NCI-H345 (cell line): ENCODE results near the gene DNAI2.
A peak's percentile ranks its signal among the peaks of the same experiment; 100 is the strongest.

Source experiments
- DNase-seq: peaks from one replicate; lab custom pipeline; 2025; lab: John Stamatoyannopoulos, UW

The DNAI2 gene

DNA sequence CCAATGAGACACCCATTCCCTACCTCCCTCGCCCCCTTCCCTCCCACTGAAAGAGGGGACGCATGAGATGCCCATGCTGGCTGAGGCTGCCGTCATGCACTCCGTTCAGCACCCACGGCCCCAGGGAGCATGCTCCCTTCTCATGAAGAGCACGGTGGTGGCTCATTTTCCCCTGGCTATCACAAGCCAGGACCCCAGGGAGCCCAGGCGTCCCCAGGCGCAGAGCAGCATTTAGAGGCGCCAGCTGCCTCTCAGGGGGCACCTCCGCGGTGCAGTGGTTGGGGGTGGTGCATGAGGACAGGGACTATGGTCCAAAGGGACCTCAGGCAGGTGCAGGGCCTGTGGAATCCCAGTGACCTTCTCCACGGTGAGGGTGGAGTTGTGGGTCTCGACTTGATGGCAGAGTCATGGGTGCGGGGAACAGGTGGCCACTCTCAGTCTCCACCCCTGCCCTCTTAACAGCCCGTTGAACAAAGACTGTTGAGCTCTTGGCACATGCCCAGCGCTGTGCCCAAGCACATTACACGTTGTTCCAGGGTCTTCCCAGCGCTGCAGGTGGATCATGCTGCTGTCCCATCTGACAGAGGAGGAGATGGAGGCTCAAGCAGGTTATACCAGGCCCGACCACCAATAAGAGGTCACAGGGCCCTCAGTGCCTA lies 65.6 kb downstream of the DNAI2 start:
- DNase-seq = peak; percentile 98

DNA sequence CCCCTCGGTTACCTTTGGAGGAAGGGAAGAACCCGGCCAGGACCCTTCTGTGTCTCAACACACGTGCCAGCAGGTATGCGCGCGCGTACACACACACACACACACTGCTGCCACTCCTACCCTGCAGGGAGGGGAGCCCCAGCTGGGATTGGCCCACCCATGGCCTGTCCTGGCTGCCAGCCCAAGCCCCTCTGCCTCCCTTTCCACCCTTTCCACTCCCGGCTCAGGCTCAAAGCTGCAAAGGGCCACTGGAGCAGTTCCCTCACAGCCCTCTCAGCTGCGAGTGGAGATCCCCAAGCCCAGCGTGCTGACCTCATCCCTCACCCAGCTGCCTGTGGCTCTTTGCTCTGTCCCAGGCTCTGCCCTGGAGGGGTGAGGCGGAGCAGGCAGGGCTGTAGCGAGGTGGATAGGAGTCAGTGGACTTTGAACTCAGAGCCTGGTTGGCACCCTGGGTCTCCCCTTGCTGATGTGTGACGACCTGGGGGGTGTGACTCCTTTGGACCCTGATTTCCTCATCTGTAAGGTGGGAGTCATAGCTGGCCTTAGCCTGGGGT lies 66.5 kb downstream of the DNAI2 start:
- peak; percentile 75 for DNase-seq

DNA sequence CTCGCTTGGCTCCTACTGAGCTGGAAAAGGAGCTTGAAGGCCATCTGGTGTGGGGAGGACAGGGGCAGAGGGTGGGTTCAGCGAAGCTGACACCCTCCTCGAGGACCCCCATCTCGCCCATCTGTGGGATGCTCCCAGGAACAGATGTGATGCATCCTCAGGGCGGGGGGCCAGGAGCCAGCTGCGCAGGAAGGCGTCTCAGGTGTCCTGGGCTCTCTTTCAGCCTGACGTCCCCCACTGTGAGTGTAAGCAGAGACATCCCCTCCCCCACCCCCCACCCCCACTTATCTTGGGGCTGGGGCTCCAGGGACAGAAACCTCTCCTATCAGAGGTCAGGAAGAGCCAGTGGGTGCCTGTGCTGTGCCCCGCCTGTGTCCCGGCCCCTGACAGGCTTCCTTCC lies 68.2 kb downstream of the DNAI2 start:
- DNase-seq = peak; percentile 49

DNA sequence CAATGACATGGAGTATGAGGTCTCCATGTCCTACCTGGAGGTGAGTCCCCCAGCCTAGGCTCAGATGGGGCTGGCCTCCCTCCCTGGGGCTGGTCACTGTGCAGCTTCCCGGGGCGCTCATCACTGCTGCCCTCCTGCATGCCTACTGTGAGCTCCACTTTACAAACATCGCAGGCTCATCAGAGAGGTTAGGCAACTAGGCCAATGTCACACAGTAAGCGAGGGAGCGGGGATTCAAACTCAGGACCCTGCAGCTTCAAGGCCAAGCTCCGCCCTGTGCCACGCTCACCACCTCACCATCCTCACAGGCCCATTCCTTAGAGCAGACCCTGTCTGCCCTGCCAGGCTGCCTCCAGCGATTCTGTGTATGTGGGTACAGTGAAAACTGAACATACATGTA lies 69.1 kb downstream of the DNAI2 start:
- no peak for DNase-seq

DNA sequence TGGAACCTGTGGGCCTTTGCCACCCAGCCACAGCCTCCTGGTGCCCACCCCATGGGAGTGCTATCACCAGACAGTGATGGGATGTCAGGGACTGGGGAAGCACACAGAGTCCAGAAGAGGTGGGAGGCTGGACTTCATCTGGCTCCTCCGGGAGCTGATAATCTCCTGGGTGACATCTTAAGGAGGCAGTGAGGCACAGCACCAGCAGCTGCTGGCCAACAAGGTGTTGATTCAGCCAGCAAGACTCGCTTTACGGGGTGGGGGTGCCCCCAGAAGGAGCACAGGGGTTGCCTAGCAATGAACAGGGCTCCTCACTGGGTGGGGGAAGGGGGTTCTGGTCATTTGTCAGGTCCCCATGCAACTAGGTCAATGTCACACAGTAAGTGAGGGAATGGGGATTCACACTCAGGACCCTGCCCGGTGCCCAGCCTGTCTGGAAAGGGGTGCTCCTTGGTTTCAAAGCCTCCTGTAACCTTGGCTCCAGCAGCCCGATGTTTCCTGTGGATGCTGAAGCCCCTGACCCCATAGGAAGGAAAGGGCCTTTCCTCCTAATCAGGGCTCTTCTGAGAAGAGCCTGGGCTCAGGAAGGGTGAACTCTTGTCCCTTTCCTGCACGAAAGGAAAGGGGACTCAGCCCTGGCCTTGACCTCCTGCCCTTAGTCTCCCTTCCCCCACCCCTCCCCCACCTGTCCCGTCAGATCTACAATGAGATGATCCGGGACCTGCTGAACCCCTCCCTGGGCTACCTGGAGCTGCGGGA lies 69.7 kb downstream of the DNAI2 start:
- DNase-seq = no peak

DNA sequence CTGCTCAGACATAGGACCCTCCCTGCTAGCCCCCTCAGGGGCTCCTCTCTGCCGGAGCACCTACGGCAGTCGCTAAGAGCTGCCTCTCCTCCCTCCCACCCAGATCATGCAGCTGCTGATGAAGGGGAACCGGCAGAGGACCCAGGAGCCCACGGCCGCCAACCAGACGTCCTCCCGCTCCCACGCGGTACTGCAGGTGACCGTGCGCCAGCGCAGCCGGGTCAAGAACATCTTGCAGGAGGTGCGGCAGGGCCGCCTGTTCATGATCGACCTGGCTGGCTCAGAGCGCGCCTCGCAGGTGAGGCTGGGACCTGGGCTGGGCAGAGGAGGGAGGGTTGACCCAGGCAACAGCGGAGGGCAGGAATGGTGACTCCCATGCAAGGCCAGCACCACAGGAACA lies 70.6 kb downstream of the DNAI2 start:
- no peak for DNase-seq

DNA sequence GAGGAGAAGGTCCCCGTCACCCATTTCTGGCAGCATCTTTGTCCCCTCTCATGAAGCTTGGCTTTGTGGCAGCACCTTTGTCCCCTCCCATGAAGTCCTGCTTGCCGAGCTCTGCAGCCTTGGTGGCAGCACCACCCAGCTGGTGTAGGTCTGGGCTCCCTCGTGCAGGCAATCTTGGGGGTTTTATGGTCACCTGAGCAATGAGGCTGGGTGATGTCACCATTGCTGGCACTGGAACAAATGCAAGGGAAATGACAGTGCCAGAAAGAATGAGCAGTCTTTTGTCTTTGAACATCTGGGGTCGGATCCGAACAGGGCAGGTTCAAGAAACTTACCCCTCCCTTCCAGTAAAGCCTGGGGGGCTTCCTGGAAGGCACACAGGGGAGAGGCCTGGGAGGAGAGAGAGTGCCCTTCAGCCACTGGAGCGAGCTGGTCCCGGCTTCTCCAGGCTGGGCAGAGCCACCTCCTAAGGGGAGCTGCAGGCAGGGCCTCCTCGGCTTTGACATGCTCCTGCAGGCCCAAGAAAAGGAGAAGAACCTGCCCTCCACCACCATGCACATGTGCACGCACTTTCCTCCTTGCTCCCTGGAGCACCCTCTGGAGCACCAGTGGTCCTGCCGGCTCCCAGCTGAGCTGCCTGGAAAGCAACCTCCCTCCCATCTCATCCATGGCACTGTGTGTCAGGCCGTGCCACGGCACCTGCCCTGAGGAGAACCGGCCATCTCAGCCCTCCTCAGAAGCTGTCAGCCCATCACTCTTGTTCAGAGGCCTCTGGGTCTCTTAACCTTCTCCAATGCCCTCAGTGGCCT lies 71.6 kb downstream of the DNAI2 start:
- no peak for DNase-seq

DNA sequence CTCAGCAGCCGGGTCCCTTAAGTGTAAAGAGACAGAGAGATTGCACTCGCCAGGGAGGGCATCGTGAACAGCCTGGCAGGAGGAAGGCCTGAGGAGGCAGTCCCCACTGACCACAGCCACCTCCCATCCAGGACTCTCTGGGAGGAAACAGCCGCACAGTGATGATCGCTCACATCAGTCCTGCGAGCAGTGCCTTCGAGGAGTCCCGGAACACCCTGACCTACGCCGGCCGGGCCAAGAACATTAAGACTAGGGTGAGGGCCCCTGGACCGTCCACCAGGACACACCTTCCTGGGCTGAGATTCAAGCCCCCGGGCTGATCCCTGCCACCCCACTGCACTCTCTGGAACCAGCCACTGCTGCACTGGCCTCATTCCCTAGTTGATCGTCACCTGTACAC lies 73.6 kb downstream of the DNAI2 start:
- no peak for DNase-seq

DNA sequence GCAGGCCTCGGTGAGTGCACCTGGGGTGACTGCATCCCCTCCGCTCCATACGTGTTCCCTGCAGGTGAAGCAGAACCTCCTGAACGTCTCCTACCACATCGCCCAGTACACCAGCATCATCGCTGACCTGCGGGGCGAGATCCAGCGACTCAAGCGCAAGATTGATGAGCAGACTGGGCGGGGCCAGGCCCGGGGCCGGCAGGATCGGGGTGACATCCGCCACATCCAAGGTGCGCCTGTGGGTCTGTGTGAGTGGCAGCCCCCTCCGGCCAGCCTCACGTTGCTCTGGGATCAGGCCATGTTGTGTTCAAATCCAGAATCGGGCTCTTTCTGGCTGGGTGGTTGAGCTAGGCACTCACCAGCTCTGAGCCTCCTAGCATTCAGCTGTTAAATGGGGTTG lies 75.1 kb downstream of the DNAI2 start:
- no peak for DNase-seq

DNA sequence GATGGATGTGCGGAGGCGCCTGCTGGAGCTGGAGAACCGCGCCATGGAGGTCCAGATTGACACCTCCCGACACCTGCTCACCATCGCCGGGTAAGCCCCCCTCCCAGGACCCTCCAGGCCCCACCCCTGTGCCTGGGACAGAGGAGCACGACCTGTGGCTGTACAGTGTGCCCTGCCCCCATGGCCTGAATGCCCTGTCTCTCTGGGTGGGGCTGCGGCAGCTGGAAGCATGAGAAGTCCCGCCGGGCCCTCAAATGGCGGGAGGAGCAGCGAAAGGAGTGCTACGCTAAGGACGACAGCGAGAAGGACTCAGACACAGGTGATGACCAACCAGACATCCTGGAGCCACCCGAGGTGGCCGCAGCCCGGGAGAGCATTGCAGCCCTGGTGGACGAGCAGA lies 76.5 kb downstream of the DNAI2 start:
- no peak for DNase-seq

DNA sequence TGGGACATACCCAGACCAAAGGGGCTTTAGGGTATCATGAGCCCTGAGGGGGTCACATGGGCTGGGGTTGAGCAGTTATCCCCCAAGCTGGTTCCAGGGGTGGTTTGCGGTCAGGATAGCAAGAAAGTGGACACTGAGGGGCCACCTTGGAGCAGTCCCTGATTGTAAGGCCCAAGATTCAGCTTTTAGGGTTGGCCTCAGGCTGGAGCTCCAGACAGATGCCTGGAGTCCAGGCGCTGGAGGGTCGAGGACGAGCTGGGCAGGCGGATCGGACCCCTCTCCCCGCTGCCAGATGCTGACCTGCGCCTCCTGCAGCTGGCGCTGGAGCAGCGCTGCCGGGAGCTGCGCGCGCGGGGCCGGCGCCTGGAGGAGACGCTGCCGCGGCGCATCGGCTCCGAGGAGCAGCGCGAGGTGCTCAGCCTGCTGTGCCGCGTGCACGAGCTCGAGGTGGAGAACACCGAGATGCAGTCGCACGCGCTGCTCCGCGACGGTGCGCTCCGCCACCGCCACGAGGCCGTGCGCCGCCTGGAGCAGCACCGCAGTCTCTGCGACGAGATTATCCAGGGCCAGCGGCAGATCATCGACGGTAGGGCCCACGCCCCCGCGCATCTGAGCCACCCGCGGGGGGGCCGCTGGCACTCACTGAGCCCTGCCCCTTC lies 77.6 kb downstream of the DNAI2 start:
- DNase-seq = no peak

DNA sequence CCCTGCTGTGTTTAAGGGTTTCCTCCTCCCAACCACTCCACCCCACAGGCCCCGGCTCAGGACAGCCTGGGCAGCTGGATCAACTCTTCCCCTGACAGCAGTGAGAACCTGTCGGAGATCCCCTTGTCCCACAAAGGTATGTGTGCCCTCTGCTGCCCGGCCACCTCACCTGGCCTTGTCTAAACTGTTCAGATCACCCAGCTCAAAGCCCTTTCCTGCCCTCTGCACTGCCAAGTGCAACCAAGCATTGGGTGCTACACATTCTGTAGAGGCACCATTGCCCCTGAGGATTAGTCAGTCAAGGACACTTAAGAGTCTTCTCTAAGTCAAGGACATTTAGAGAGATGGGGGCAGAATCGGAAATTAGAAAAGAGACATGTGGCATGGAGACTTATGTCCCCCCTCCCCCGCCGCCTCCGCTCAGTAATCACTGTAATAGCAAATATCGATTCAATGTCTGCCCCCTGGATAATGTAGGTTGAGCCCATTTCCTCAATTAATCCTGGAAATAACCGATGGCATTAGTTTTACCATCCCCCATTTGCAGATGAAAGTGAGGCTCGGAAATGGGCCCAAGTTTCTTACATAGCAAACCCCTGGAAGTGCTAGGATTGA lies 79.5 kb downstream of the DNAI2 start:
- DNase-seq = no peak

DNA sequence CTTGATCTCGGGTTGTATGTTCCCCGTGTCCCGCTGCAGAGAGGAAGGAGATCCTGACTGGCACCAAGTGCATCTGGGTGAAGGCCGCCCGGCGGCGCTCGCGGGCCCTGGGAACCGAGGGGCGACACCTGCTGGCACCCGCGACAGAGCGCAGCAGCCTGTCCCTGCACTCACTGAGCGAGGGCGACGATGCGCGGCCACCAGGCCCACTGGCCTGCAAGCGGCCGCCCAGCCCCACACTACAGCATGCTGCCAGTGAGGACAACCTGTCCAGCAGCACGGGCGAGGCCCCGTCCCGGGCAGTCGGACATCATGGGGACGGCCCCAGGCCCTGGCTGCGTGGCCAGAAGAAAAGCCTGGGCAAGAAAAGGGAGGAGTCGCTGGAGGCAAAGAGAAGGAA lies 80.1 kb downstream of the DNAI2 start:
- no peak for DNase-seq

DNA sequence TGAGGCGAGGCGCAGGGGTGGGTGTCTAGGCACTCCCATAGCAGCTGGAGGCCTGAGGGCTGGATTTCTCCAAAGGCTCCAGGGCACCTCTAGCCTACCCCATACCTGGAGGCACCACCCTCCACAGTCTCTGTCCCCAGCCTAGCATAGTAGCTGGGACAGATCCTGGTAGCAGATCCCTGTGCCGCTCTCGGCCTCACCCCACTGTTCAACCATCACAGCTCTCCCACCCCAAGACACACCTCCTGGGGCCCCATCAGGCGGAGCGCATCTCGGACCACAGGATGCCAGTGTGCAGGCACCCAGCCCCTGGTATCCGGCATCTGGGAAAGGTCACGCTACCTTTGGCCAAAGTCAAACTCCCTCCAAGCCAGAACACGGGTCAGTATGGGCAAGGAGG lies 80.5 kb downstream of the DNAI2 start:
- no peak for DNase-seq

DNA sequence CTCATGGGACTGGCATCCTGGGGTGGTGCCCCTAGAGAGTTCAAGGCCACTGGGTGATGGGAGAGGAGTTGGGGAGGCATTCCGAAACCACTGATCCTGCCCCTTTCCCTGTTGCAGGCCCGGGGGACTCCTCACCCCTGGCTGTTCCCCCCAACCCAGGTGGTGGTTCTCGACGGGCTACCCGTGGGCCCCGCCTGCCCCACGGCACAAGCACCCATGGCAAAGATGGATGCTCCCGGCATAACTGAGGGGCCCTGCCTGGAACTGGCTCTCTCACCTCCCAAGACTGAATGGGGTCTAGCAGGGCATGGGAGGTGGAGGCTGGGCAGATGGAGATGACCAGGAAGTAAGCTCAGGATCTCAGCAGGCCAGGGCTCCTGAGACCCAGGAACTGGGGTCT lies 81.0 kb downstream of the DNAI2 start:
- DNase-seq = no peak

DNA sequence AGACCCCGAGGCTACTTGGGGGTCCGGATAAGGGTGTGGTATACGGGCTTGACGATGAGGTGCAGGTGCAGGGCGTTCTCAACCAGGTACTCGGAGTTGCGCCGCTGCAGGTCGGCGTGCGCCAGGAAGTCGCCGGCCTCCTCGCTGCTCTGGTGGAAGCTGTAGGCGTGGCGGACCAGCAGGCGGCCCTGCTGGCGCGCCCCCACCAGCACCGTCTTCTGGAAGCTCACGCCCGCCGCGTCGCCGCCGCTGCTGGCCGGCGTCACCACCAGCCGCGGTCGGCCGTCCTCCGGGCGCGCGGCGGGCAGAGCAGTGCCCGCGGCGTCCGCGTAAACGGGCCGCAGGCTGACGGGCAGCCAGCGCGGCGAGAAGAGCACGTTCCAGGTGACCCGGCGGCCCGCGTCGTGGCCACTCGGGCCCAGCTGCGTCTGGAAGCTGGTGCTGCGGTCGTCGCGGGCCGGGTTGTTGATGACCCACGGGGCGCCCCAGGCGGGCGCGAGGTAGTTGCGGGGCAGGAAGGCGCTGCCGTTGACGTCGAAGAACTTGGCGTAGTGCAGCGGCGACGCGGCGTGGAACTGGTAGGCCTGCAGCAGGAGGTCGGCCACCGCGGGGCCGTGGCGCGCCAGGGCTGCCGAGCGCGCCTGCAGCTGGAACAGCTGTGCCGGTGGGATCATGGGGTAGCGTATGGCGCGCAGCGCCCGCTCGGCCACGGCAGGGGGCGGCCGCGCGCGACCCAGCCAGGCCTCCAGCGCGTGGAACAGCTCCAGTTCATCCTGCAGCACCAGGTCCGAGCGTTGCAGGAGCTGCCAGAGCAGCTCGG lies 82.8 kb downstream of the DNAI2 start:
- no peak for DNase-seq

DNA sequence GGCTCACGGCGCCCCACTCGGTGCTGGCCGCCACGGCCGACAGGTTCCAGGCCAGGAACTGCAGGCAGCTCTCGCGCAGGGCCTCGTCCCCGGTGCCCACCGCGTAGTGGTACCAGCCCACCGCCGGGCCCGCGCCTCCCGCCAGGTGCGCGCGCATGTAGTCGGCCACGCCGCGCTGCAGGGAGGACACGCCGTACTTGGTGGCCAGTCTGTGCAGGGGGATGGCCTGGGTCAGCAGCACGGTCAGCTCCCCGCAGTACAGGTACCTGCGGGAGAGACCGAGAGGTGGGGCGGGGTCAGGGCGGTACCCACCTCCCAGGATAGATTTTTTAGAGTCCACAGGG lies 83.4 kb downstream of the DNAI2 start:
- DNase-seq = no peak

DNA sequence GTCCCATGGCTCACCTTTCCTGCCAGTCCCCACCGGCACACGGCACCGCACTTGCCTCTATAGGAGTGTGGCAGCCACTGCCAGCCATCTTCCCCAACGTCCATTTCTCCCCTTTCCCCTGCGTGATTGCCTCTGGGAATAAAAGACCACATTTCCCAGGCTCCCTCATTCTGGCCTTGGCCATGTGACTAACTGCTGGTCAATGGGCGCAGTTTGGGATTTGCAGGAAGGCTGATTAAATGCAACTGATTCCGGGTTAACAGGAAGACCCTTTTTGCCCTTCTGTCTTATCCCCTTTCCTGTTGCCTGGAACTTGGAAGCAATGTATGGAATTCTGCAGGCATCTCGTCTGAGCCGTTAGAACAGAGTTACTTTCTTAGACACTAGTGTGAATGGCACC lies 84.7 kb downstream of the DNAI2 start:
- DNase-seq = no peak

DNA sequence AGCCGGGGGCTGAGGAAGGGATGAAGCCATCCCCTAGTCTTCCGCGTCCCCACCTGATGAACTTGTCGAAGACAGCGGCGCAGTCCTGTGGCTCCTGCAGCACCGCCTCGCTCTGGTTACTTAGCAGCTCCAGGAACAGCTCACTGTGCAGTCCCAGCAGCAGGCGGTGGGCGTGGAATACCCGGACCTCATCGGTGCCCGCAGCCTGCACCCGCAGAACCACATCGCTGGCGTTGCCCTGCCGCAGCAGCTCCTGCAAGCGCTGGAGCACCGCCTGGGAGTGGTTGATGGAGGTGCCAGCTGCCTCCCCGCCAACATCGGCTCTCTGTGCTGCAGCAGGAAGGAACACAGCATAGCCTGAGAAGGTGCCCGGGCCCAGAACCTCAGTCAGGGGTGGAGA lies 85.9 kb downstream of the DNAI2 start:
- DNase-seq = no peak

DNA sequence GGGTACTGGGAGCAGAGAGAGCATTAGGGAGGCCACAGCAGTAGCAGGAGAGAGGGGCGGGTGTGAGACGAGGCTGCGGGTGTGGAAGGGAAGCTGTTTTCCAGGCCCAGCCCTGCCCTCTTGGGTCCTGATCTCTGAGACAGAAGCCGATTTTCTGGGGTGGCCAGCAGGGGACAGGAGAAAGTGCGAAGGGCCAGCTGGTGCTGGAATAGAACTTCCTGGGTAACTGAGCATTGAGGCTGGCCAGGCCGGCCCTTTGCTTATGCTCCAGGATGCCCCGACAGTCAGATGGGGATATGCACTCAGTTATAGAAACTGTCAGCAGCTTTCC lies 86.8 kb downstream of the DNAI2 start:
- DNase-seq = no peak
